AG04450 (cell line): ENCODE measurements around the gene CLEC3B. TPM values are rescaled to one million over a fixed set of nuclear protein-coding genes. Genes with fewer than 3 reads are reported as not detected.

ENCODE experiments used
- CTCF ChIA-PET: fragments of 300-600, 350-600 bp; formaldehyde crosslinking; extraction: SDS; loops from one replicate; lab custom pipeline; 2022; ENCODE audit warnings: antibody characterized with exemption, inconsistent platforms; lab: Charles Lee
- POLR2A ChIA-PET: fragments of 350-600 bp; formaldehyde crosslinking; extraction: SDS; loops from one replicate; lab custom pipeline; 2021; ENCODE audit warnings: antibody characterized with exemption, inconsistent platforms; lab: Yijun Ruan, JAX
- DNase-seq: peaks from one replicate; pipeline ENCODE4 v3.0.0-alpha.2; 2011; ENCODE audit warnings: low read depth, low spot score
- H3K27ac ChIP-seq: one replicate; pipeline ENCODE4 v1.5.1; 2012; ENCODE audit warnings: low read depth, low read length, control low read depth
- H3K27me3 ChIP-seq: one replicate; pipeline ENCODE4 v1.6.0; 2012; ENCODE audit warnings: low read length; ENCODE audit not compliant: control insufficient read depth, insufficient read depth
- H3K4me3 ChIP-seq: 2 replicates; pipeline ENCODE4 v1.5.1; 2011; ENCODE audit warnings: mild to moderate bottlenecking, low read depth, low read length, control low read depth
- H3K9me3 ChIP-seq: 2 replicates; pipeline ENCODE4 v1.5.1; 2012; ENCODE audit warnings: low read length; ENCODE audit not compliant: control insufficient read depth, insufficient read depth
- polyA plus RNA-seq: library from polyadenylated mRNA; depleted of rRNA; stranded (reverse); fragments of >200 nt; gene quantifications from 2 replicates; pipeline ENCODE4 v1.2.3, GENCODE V29; 2011
- TF ChIP-seq, protein P1 (sequence below): IDR thresholded peaks from 2 replicates; pipeline ENCODE4 v1.5.1; 2011; ENCODE audit warnings: low read depth, low read length, control low read depth, inconsistent platforms

The CLEC3B gene
- polyA plus RNA-seq, 1 experiment, result 4.3 TPM

DNA sequence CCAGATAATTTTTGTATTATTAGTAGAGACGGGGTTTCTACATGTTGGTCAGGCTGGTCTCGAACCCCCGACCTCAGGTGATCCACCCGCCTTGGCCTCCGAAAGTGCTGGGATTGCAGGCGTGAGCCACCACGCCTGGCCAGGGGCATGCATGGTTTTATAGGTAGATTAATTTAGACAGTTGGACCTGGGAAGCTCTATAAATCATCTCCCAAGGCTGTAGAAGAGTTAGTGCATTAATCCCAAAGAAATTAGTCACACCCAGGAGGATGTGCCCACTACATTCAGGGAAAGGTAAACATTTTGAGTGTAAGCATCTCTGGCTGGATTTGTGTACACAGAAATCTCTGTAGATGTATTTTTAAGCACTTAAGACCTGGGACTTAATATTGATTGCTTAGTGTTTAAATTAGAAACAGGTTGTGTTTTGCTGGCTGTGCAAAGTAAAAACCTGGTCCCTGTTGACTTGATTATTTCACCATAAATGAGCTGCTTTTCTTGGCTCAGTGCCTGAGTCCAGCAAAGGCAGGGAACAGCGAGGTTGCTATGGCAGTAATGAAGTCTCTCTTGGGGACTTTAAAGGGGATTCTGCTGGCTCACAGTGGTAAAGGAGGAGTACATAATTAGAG, 30.8 kb upstream of the CLEC3B start:
- H3K27ac ChIP-seq, result no peak overlapping the region
- DNase-seq, result no peak
- no peaks in the 10 kb centered on the region for H3K27me3 ChIP-seq
- POLR2A ChIA-PET, result no interaction called here
- no peaks in the 10 kb centered on the region for H3K9me3 ChIP-seq
- TF ChIP-seq, protein P1, sequence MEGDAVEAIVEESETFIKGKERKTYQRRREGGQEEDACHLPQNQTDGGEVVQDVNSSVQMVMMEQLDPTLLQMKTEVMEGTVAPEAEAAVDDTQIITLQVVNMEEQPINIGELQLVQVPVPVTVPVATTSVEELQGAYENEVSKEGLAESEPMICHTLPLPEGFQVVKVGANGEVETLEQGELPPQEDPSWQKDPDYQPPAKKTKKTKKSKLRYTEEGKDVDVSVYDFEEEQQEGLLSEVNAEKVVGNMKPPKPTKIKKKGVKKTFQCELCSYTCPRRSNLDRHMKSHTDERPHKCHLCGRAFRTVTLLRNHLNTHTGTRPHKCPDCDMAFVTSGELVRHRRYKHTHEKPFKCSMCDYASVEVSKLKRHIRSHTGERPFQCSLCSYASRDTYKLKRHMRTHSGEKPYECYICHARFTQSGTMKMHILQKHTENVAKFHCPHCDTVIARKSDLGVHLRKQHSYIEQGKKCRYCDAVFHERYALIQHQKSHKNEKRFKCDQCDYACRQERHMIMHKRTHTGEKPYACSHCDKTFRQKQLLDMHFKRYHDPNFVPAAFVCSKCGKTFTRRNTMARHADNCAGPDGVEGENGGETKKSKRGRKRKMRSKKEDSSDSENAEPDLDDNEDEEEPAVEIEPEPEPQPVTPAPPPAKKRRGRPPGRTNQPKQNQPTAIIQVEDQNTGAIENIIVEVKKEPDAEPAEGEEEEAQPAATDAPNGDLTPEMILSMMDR, result no peak
- CTCF ChIA-PET, result interaction anchor here (1.5 to 8.3 kb wide), 2 partner anchors 14 to 19 kb away, joined by 4 to 47 read pairs; partner anchors contain the start of genes EXOSC7 and ZDHHC3
- no peak overlapping the region for H3K4me3 ChIP-seq

DNA sequence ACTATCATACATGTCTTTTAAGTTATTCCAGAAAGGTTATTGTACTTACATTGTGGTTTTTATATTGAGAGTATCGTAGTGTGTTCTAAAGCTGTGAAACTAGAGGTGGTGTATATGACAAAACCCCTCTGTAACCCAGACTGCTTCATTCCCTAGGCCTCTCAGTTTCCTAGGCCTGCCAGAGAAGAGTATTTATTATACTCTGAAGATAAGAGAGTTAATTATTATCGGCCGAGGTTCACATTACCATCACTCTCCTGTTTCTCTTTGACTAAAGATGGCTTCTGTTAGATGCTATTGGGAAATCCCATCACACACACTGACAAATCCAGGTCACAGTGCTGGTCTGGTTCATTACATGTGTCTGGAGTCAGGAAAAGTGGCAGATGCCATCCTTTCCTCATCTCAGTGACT, 29.5 kb upstream of the CLEC3B start:
- TF ChIP-seq, protein P1, result no peak
- POLR2A ChIA-PET, result no interaction called here
- DNase-seq, result no peak
- H3K4me3 ChIP-seq, result no peak overlapping the region
- no peaks in the 10 kb centered on the region for H3K9me3 ChIP-seq
- CTCF ChIA-PET, result interaction anchor here (1.5 kb wide), 1 partner anchor 12 kb away, joined by 4 read pairs; no protein-coding TSS in a partner anchor
- no peaks in the 10 kb centered on the region for H3K27me3 ChIP-seq
- H3K27ac ChIP-seq, result no peak overlapping the region

- H3K27me3 ChIP-seq, result no peaks in the 10 kb centered on the region
- ChIA-PET CTCF (no interaction called here), POLR2A (no interaction called here)
- H3K4me3 ChIP-seq, result no peak overlapping the region
- DNase-seq, result no peak
- TF ChIP-seq, protein P1, result no peak
- H3K27ac ChIP-seq, result no peak overlapping the region
- H3K9me3 ChIP-seq, result no peaks in the 10 kb centered on the region
Measured at GRCh38 chr3:44999782-45000181, 26.3 kb upstream of the CLEC3B start.

- H3K27me3 ChIP-seq, result no peaks in the 10 kb centered on the region
- no peak overlapping the region for H3K27ac ChIP-seq
- CTCF ChIA-PET, result interaction anchor here (1.1 kb wide), 1 partner anchor 12 kb away, joined by 3 read pairs; no protein-coding TSS in a partner anchor
- no peaks in the 10 kb centered on the region for H3K9me3 ChIP-seq
- H3K4me3 ChIP-seq, result no peak overlapping the region
- POLR2A ChIA-PET, result no interaction called here
- TF ChIP-seq, protein P1, result no peak
- no peak for DNase-seq
Measured at GRCh38 chr3:45000823-45001222, 25.3 kb upstream of the CLEC3B start.

- Histone ChIP-seq H3K27ac (no peak overlapping the region), H3K4me3 (no peak overlapping the region), H3K9me3 (no peaks in the 10 kb centered on the region), H3K27me3 (no peaks in the 10 kb centered on the region)
- DNase-seq, result no peak
- ChIA-PET POLR2A (no interaction called here), CTCF (interaction anchor here (1.1 kb wide), 1 partner anchor 13 kb away, joined by 3 read pairs; no protein-coding TSS in a partner anchor)
- TF ChIP-seq, protein P1, result 0 out of 2 replicates have a peak, but pooled peaks have one; percentile 13
Measured at GRCh38 chr3:45001738-45002137, 24.4 kb upstream of the CLEC3B start.
